Measurements from ENCODE around the gene AP3B2.
"Not testable (repeated sequence)": the region's sequence is repeated elsewhere in the genome, so short reads cannot be mapped to it uniquely, and the experiment has no call there.

AP3B2 gene

GRCh38 chr15:82730022-82730530 lies 20.4 kb upstream of the AP3B2 start:
- Histone ChIP-seq H3K4me1 (ENCODE audit: control insufficient read depth, insufficient read depth, low read length) (no peaks in the 10 kb centered on the region), H3K4me3 (ENCODE audit: insufficient read depth, low read depth, low read length) (no peak overlapping the region)
- WGBS, 2 experiments, result 84 to 85% methylated on average over 11 of the region's 11 CpGs

GRCh38 chr15:82726816-82727215 lies 17.1 kb upstream of the AP3B2 start:
- Histone ChIP-seq H3K27ac (ENCODE audit: insufficient read depth, low read depth, low read length, poor library complexity, severe bottlenecking) (no peak overlapping the region), H3K9me3 (ENCODE audit: control insufficient read depth, low read length) (no peaks in the 10 kb centered on the region), H3K4me3 (ENCODE audit: insufficient read depth, low read depth, low read length) (no peak overlapping the region), H3K4me1 (ENCODE audit: control insufficient read depth, insufficient read depth, low read length) (no peaks in the 10 kb centered on the region), H3K27me3 (ENCODE audit: control insufficient read depth, insufficient read depth, low read length, poor library complexity, severe bottlenecking) (no peaks in the 10 kb centered on the region), H3K36me3 (ENCODE audit: control insufficient read depth, insufficient read depth, low read length) (no peaks in the 10 kb centered on the region)
- 97 to 98% methylated on average over 10 of the region's 10 CpGs for WGBS, 2 experiments

More at GRCh38 chr15:82730022-82730530, 20.4 kb upstream of the AP3B2 start:
- no peaks in the 10 kb centered on the region for H3K9me3 ChIP-seq (ENCODE audit: control insufficient read depth, low read length)
- no peaks in the 10 kb centered on the region for H3K27me3 ChIP-seq (ENCODE audit: control insufficient read depth, insufficient read depth, low read length, poor library complexity, severe bottlenecking)
- no peak overlapping the region for H3K27ac ChIP-seq (ENCODE audit: insufficient read depth, low read depth, low read length, poor library complexity, severe bottlenecking)
- no peaks in the 10 kb centered on the region for H3K36me3 ChIP-seq (ENCODE audit: control insufficient read depth, insufficient read depth, low read length)

GRCh38 chr15:82715003-82715402 lies 5.3 kb upstream of the AP3B2 start:
- no peaks in the 10 kb centered on the region for H3K4me1 ChIP-seq (ENCODE audit: control insufficient read depth, insufficient read depth, low read length)
- H3K4me3 ChIP-seq (ENCODE audit: insufficient read depth, low read depth, low read length), result no peak overlapping the region
- peaks cover 17% of the 10 kb centered on the region for H3K27me3 ChIP-seq (ENCODE audit: control insufficient read depth, insufficient read depth, low read length, poor library complexity, severe bottlenecking)
- no peak overlapping the region for H3K27ac ChIP-seq (ENCODE audit: insufficient read depth, low read depth, low read length, poor library complexity, severe bottlenecking)
- no peaks in the 10 kb centered on the region for H3K36me3 ChIP-seq (ENCODE audit: control insufficient read depth, insufficient read depth, low read length)
- WGBS, 2 experiments, result 89 to 94% methylated on average over 4 of the region's 4 CpGs
- no peaks in the 10 kb centered on the region for H3K9me3 ChIP-seq (ENCODE audit: control insufficient read depth, low read length)

- WGBS, 2 experiments, result 83 to 92% methylated on average over 3 of the region's 3 CpGs
- no peak overlapping the region for H3K27ac ChIP-seq (ENCODE audit: insufficient read depth, low read depth, low read length, poor library complexity, severe bottlenecking)
- H3K4me3 ChIP-seq (ENCODE audit: insufficient read depth, low read depth, low read length), result no peak overlapping the region
- no peaks in the 10 kb centered on the region for H3K4me1 ChIP-seq (ENCODE audit: control insufficient read depth, insufficient read depth, low read length)
- H3K36me3 ChIP-seq (ENCODE audit: control insufficient read depth, insufficient read depth, low read length), result no peaks in the 10 kb centered on the region
- H3K9me3 ChIP-seq (ENCODE audit: control insufficient read depth, low read length), result no peaks in the 10 kb centered on the region
- H3K27me3 ChIP-seq (ENCODE audit: control insufficient read depth, insufficient read depth, low read length, poor library complexity, severe bottlenecking), result peaks cover 20% of the 10 kb centered on the region
Observed at GRCh38 chr15:82714016-82714415, 4.3 kb upstream of the AP3B2 start.

GRCh38 chr15:82712036-82712435 lies 2.4 kb upstream of the AP3B2 start:
- Histone ChIP-seq H3K36me3 (ENCODE audit: control insufficient read depth, insufficient read depth, low read length) (no peaks in the 10 kb centered on the region), H3K4me1 (ENCODE audit: control insufficient read depth, insufficient read depth, low read length) (no peaks in the 10 kb centered on the region), H3K27me3 (ENCODE audit: control insufficient read depth, insufficient read depth, low read length, poor library complexity, severe bottlenecking) (peaks cover 26% of the 10 kb centered on the region), H3K4me3 (ENCODE audit: insufficient read depth, low read depth, low read length) (no peak overlapping the region), H3K27ac (ENCODE audit: insufficient read depth, low read depth, low read length, poor library complexity, severe bottlenecking) (no peak overlapping the region), H3K9me3 (ENCODE audit: control insufficient read depth, low read length) (no peaks in the 10 kb centered on the region)
- WGBS, 2 experiments, result 84 to 85% methylated on average over 3 of the region's 3 CpGs

- peaks cover 26% of the 10 kb centered on the region for H3K27me3 ChIP-seq (ENCODE audit: control insufficient read depth, insufficient read depth, low read length, poor library complexity, severe bottlenecking)
- H3K27ac ChIP-seq (ENCODE audit: insufficient read depth, low read depth, low read length, poor library complexity, severe bottlenecking), result no peak overlapping the region
- 95 to 96% methylated on average over 26 of the region's 26 CpGs for WGBS, 2 experiments
- no peak overlapping the region for H3K4me3 ChIP-seq (ENCODE audit: insufficient read depth, low read depth, low read length)
- H3K9me3 ChIP-seq (ENCODE audit: control insufficient read depth, low read length), result no peaks in the 10 kb centered on the region
- no peaks in the 10 kb centered on the region for H3K36me3 ChIP-seq (ENCODE audit: control insufficient read depth, insufficient read depth, low read length)
- no peaks in the 10 kb centered on the region for H3K4me1 ChIP-seq (ENCODE audit: control insufficient read depth, insufficient read depth, low read length)
Observed at GRCh38 chr15:82710926-82711490, 1.3 kb upstream of the AP3B2 start.

- 21 to 24% methylated on average over 14 of the region's 14 CpGs for WGBS, 2 experiments
- H3K27ac ChIP-seq (ENCODE audit: insufficient read depth, low read depth, low read length, poor library complexity, severe bottlenecking), result no peak overlapping the region
- H3K36me3 ChIP-seq (ENCODE audit: control insufficient read depth, insufficient read depth, low read length), result no peaks in the 10 kb centered on the region
- no peaks in the 10 kb centered on the region for H3K9me3 ChIP-seq (ENCODE audit: control insufficient read depth, low read length)
- H3K4me1 ChIP-seq (ENCODE audit: control insufficient read depth, insufficient read depth, low read length), result no peaks in the 10 kb centered on the region
- peak overlapping the region; percentile 51 for H3K4me3 ChIP-seq (ENCODE audit: insufficient read depth, low read depth, low read length)
- peaks cover 26% of the 10 kb centered on the region for H3K27me3 ChIP-seq (ENCODE audit: control insufficient read depth, insufficient read depth, low read length, poor library complexity, severe bottlenecking)
Observed at GRCh38 chr15:82710208-82710555, 507 bp upstream of the AP3B2 start.

GRCh38 chr15:82709081-82709420 lies 624 bp downstream of the AP3B2 start:
- 1% methylated on average over 15 of the region's 15 CpGs for WGBS, 2 experiments
- Histone ChIP-seq H3K27me3 (ENCODE audit: control insufficient read depth, insufficient read depth, low read length, poor library complexity, severe bottlenecking) (peaks cover 26% of the 10 kb centered on the region), H3K4me3 (ENCODE audit: insufficient read depth, low read depth, low read length) (peak overlapping the region; percentile 51), H3K9me3 (ENCODE audit: control insufficient read depth, low read length) (no peaks in the 10 kb centered on the region), H3K4me1 (ENCODE audit: control insufficient read depth, insufficient read depth, low read length) (no peaks in the 10 kb centered on the region), H3K27ac (ENCODE audit: insufficient read depth, low read depth, low read length, poor library complexity, severe bottlenecking) (no peak overlapping the region), H3K36me3 (ENCODE audit: control insufficient read depth, insufficient read depth, low read length) (no peaks in the 10 kb centered on the region)

- not testable (repeated sequence) for H3K4me1 ChIP-seq (ENCODE audit: control insufficient read depth, insufficient read depth, low read length); H3K4me3 ChIP-seq (ENCODE audit: insufficient read depth, low read depth, low read length); H3K9me3 ChIP-seq (ENCODE audit: control insufficient read depth, low read length); H3K36me3 ChIP-seq (ENCODE audit: control insufficient read depth, insufficient read depth, low read length); H3K27ac ChIP-seq (ENCODE audit: insufficient read depth, low read depth, low read length, poor library complexity, severe bottlenecking)
- 93 to 96% methylated on average over 8 of the region's 8 CpGs for WGBS, 2 experiments
- peaks cover 17% of the 10 kb centered on the region for H3K27me3 ChIP-seq (ENCODE audit: control insufficient read depth, insufficient read depth, low read length, poor library complexity, severe bottlenecking)
Observed at GRCh38 chr15:82705856-82706255, 3.8 kb downstream of the AP3B2 start.

GRCh38 chr15:82699726-82700125 lies 9.9 kb downstream of the AP3B2 start:
- WGBS, 2 experiments, result 55 to 58% methylated on average over 11 of the region's 11 CpGs

More at GRCh38 chr15:82699726-82700125, 9.9 kb downstream of the AP3B2 start:
- Histone ChIP-seq H3K27me3 (ENCODE audit: control insufficient read depth, insufficient read depth, low read length, poor library complexity, severe bottlenecking) (no peaks in the 10 kb centered on the region), H3K4me3 (ENCODE audit: insufficient read depth, low read depth, low read length) (no peak overlapping the region), H3K36me3 (ENCODE audit: control insufficient read depth, insufficient read depth, low read length) (no peaks in the 10 kb centered on the region), H3K27ac (ENCODE audit: insufficient read depth, low read depth, low read length, poor library complexity, severe bottlenecking) (no peak overlapping the region), H3K4me1 (ENCODE audit: control insufficient read depth, insufficient read depth, low read length) (peaks cover 5% of the 10 kb centered on the region), H3K9me3 (ENCODE audit: control insufficient read depth, low read length) (no peaks in the 10 kb centered on the region)
